Endothelial cell of umbilical vein (primary cell): ENCODE results near the gene ADCY3. TPM values are rescaled to one million over a fixed set of nuclear protein-coding genes. Genes with fewer than 3 reads are reported as not detected.

Experiments used
- BruUV-seq: library from RNA; stranded (reverse); fragments of 400-500 nt; replicated peaks from 2 replicates; lab custom pipeline; 2021; lab: Mats Ljungman, UMichigan
- CTCF ChIA-PET: fragments of 300-600, 350-600 bp; sonication (Branson Sonifier 250); formaldehyde crosslinking; loops from one replicate; lab custom pipeline; 2021; ENCODE audit warnings: antibody characterized with exemption, inconsistent platforms; lab: Charles Lee
- POLR2A ChIA-PET: fragments of 300-600, 350-600 bp; sonication (Branson Sonifier 250); formaldehyde crosslinking; loops from one replicate; lab custom pipeline; 2021; ENCODE audit warnings: antibody characterized with exemption, inconsistent platforms; lab: Charles Lee
- DNase-seq: peaks from one replicate; pipeline ENCODE4 v3.0.0-alpha.2; 2011; ENCODE audit warnings: low read depth, low spot score
- FAIRE-seq: peaks from 2 replicates; lab custom pipeline; 2011; peaks lifted over from hg19 to GRCh38; lab: Jason Lieb, UNC
- H2AFZ ChIP-seq: 2 replicates; pipeline ENCODE4 v1.6.0; 2012; ENCODE audit warnings: low read depth, low read length, control low read depth, inconsistent platforms
- H3K27ac ChIP-seq: 2 replicates; pipeline ENCODE4 v1.5.1; 2011; ENCODE audit warnings: low read depth, mild to moderate bottlenecking, control low read depth, low read length, moderate library complexity; ENCODE audit not compliant: insufficient read depth
- H3K27me3 ChIP-seq, 2 experiments: 2 replicates each; pipeline versions ENCODE4 v1.6.0 to v1.6.1; 2011; ENCODE audit warnings: low read length in 2 of 2, mixed read lengths in 1 of 2; ENCODE audit not compliant: control insufficient read depth in 2 of 2, insufficient read depth in 2 of 2
- H3K36me3 ChIP-seq, 2 experiments: 2 replicates in 1 of 2; 3 replicates in 1 of 2; pipeline ENCODE4 v1.5.1; 2011; ENCODE audit warnings: low read length in 2 of 2, mild to moderate bottlenecking in 1 of 2, moderate library complexity in 1 of 2; ENCODE audit not compliant: control insufficient read depth in 2 of 2, insufficient read depth in 2 of 2; ENCODE audit errors: extremely low read depth in 1 of 2
- H3K4me1 ChIP-seq: 3 replicates; pipeline ENCODE4 v1.5.1; 2011; ENCODE audit warnings: mild to moderate bottlenecking, low read length; ENCODE audit not compliant: control insufficient read depth, insufficient read depth; ENCODE audit errors: extremely low read depth
- H3K4me2 ChIP-seq: 2 replicates; pipeline ENCODE4 v1.6.1; 2011; ENCODE audit warnings: low read length, control low read depth, mixed read lengths; ENCODE audit not compliant: insufficient read depth
- H3K4me3 ChIP-seq, 3 experiments: fragments of 200-600 bp in 1 of 3; sonication (generic), shearing (Covaris generic) in 1 of 3; replicated peaks in 1 of 3; 2 replicates each; pipeline ENCODE4 v1.5.1; 2011 to 2016; ENCODE audit warnings: control low read depth in 3 of 3, low read length in 3 of 3, mild to moderate bottlenecking in 2 of 3, inconsistent platforms in 1 of 3, low read depth in 1 of 3, moderate library complexity in 1 of 3; ENCODE audit not compliant: insufficient read depth in 1 of 3
- H3K79me2 ChIP-seq: 2 replicates; pipeline ENCODE4 v1.6.0; 2012; ENCODE audit warnings: low read length, inconsistent platforms; ENCODE audit not compliant: control insufficient read depth, insufficient read depth
- H3K9ac ChIP-seq: replicated peaks from 2 replicates; pipeline ENCODE3; 2011; ENCODE audit warnings: low read length, control low read depth; ENCODE audit not compliant: insufficient read depth; ENCODE audit errors: extremely low read depth
- H3K9me1 ChIP-seq: replicated peaks from 3 replicates; pipeline ENCODE4 v1.6.0; 2011; ENCODE audit warnings: mild to moderate bottlenecking, low read length; ENCODE audit not compliant: control insufficient read depth, insufficient read depth; ENCODE audit errors: extremely low read depth
- H3K9me3 ChIP-seq: replicated peaks from 2 replicates; pipeline ENCODE4 v1.5.1; 2012; ENCODE audit warnings: low read length, inconsistent platforms; ENCODE audit not compliant: control insufficient read depth, insufficient read depth
- H4K20me1 ChIP-seq: replicated peaks from 2 replicates; pipeline ENCODE3; 2011; ENCODE audit warnings: mild to moderate bottlenecking, low read length; ENCODE audit not compliant: control insufficient read depth, insufficient read depth; ENCODE audit errors: extremely low read depth
- CTCF ChIP-seq, 2 donors: IDR thresholded peaks; 1 replicate in 1 of 2; 2 replicates in 1 of 2; pipeline ENCODE4 v1.5.1; 2011; ENCODE audit warnings: low read length in 2 of 2, mild to moderate bottlenecking in 2 of 2, moderate library complexity in 2 of 2, control low read depth in 1 of 2, inconsistent platforms in 1 of 2, low read depth in 1 of 2; ENCODE audit not compliant: insufficient read depth in 1 of 2; ENCODE audit errors: extremely low read depth in 1 of 2
- dilution Hi-C: fragments of 300-500 bp; cut with MboI; formaldehyde crosslinking; loops from one replicate; pipeline ENCODE4 v1.15.0; 2019; ENCODE audit warnings: low sequenced_read_pairs; ENCODE audit not compliant: extremely low pct_ligation_motif_present
- intact Hi-C: fragments of 100-400 bp; cut with micrococcal nuclease; formaldehyde crosslinking; loops from one replicate; pipeline ENCODE4 v1.10.0; 2022
- polyA plus RNA-seq, 4 experiments: library from polyadenylated mRNA; depleted of rRNA in 3 of 4; stranded (reverse) in 3 of 4; unstranded in 1 of 4; fragments of >200 nt; gene quantifications; 2 replicates each; pipeline versions ENCODE4 v1.2.1 to v1.2.3, GENCODE V29; 2011 to 2012; ENCODE audit warnings: missing spikeins in 1 of 4
- total RNA-seq: library from RNA; stranded (reverse); gene quantifications from 2 replicates; pipeline ENCODE4 v1.2.3, GENCODE V29; 2021

The ADCY3 gene
- total and polyA plus RNA-seq, 2 donors (not counting 3 experiments of a cell fraction or from before 2014, with no cell fraction given) = 54.0 to 61.3 TPM

GRCh38 chr2:24828238-24828996, 91.6 kb downstream of the ADCY3 start:
- TF ChIP-seq CTCF (IDR thresholded peaks at IDR 0.05; ENCODE audit: extremely low read depth in 1 of 2, insufficient read depth in 1 of 2, low read depth in 1 of 2, low read length in 2 of 2) = no peak
- POLR2A ChIA-PET = interaction anchor here (1.0 kb wide), 1 partner anchor 10 kb away, joined by 3 read pairs; no protein-coding TSS in a partner anchor
- Histone ChIP-seq H3K9me1 (no peaks in the 10 kb centered on the region), H3K4me3 (no peak overlapping the region), H3K4me1 (peaks cover 20% of the 10 kb centered on the region), H3K27ac (no peak overlapping the region), H2AFZ (no peak overlapping the region), H3K4me2 (no peak overlapping the region), H3K27me3 (no peaks in the 10 kb centered on the region), H3K79me2 (no peaks in the 10 kb centered on the region), H3K9ac (no peak overlapping the region), H4K20me1 (no peaks in the 10 kb centered on the region), H3K36me3 (peaks cover 0 to 3% of the 10 kb centered on the region in 2 experiments), H3K9me3 (no peaks in the 10 kb centered on the region)
- BruUV-seq = TSS peak; percentile 4
- intact Hi-C loops (loop anchor here (5.0 kb wide), 2 partner anchors 126 to 144 kb away; partner anchors contain the start of gene DNAJC27), dilution Hi-C loops (no loop called here)
- FAIRE-seq (no peak), DNase-seq (no peak)
- CTCF ChIA-PET = interaction anchor here (0.6 to 6.2 kb wide), 39 partner anchors 7 to 744 kb away, joined by 3 to 198 read pairs (median 4); partner anchors contain the start of genes CENPO and PTRHD1
